Stimulated activated CD8-positive, alpha-beta memory T cell treated with anti-CD3 and anti-CD28 coated beads, Interleukin-4, amount 100 ng/mL, for 48 hours (primary cell): ENCODE measurements around the gene NRXN2.

Experiments
- DNase-seq: peaks from one replicate; pipeline ENCODE4 v3.0.0-alpha.2; 2020

Gene NRXN2

DNA sequence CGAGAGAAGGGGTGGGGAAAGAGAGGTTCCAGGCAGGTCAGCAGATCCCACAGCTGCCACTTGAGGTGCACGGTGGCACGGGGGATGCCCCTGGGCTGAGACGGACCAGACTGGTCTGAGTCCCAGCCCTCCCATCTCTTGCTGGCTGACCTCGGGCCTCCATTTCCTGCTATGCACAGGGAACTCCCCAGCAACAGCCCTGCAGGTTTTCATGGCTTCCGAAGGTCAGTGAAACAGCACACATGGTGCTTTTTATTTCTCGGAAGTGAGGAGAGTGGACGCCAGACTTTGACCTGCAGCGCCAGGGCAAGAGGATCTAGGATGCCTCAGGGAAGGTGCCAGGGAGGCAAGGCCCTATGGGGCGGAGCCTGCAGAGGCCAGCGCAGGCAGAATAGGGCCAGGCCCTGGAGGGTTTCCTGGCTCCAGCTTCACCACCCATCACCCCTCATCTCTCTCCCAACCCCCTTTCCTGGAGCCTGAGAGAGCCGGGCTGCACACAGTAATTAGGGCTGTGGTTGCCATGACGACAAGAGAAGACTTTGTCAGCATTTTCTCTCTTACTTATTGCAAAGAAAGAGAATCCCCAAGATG lies 102.5 kb downstream of the NRXN2 start:
- no peak for DNase-seq

DNA sequence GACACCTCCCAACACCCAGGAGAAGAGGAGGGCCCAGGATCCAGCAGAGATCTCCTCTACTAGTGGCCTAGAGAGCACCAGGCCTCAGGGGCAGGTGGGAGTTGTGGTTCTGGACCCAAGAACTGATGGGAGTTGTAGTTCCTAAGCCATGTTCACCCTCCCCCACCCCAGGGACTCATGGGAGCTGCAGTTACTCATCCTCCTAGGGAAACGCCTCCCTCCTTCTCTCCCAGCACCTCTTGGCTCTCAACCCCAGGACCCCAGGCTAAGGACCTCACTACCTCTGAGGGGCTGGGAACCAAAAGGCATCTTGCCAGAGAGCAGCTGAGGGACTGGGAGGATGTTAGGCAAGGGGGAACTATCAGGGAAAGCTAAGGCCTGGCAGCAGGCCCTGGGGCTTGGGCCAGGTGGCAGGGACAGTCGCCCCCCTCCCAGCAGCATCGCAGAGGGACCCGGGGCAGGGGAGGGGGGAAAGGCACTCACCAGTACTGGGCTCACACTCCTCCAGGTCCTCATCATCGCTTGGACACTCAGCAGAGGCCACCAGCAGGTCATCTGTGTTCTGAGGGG lies 103.1 kb downstream of the NRXN2 start:
- DNase-seq = peak; percentile 30

DNA sequence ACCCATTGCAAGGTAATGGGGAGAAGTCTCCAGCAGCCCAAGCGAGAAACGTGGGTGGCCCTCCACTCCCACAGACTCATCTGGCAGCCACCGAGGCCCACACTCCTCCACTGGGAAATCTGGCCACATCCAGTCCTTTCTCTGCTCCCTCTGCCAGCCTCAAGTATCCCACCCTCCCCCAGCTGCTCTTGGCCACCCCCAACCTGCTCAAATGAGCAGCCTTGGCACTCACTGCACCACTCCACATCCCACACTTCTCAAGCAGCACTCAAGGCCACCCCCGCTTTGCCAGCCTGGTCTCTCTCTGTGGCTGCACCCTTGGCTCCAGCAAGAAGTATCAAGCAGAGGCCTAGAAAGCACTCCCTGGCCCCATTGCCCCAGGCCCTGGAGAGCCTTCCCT lies 103.8 kb downstream of the NRXN2 start:
- DNase-seq = no peak

DNA sequence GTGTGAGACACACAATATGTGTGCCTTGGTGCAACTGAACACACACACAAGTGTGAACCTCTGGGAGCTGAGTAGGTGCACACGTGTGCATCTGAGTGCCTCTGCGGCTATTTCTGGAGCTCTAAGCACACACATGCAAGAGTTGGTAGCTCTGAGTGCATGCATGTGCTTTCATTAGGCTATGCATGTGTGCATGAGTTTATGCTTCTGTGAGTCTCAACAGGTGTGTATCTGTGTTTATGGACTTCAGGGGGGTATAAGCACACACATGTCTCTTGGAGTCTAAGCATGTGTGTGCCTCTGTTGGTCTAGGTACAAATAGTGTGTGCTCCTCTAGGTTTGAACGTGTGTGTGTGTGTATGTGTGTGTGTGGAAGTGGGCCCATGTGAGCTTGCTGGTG lies 106.2 kb downstream of the NRXN2 start:
- DNase-seq = no peak

DNA sequence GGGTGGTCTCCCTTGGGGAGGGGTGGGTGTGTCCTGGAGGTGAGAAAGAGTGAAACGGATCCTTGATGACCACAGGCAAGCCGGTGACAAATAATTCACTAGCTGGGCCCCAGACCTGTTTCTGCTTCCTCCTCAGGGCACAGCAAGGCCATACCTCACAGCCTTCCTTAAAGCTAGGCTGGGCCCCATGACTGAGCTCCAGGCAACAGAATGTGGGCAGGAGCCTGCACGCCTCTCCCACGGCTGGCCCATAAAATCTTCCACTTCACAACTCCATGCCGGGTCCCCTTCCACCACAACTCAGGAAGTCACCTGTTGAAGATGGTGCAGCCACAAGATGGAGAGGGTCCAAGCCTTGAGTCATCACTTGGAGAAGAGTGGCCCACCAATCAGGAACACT lies 108.1 kb downstream of the NRXN2 start:
- no peak for DNase-seq

DNA sequence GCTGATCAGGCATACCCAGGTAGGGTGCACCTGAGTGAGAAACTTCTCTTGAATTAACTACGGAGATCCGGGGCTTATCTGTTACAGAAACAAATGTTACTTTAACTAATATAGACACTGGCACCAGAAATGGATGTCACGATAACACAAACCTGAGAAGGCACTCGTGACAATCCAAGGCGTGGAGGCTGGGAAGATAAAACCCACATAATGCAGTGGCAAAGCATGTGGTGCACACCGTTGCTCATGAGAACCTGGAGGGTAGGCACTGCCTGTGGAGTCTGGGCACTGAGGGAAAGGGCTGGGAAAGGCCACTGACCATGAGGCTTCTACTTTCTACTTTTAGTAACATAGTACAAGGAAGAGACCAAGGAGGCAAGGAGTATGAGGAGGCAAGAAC lies 109.3 kb downstream of the NRXN2 start:
- no peak for DNase-seq

DNA sequence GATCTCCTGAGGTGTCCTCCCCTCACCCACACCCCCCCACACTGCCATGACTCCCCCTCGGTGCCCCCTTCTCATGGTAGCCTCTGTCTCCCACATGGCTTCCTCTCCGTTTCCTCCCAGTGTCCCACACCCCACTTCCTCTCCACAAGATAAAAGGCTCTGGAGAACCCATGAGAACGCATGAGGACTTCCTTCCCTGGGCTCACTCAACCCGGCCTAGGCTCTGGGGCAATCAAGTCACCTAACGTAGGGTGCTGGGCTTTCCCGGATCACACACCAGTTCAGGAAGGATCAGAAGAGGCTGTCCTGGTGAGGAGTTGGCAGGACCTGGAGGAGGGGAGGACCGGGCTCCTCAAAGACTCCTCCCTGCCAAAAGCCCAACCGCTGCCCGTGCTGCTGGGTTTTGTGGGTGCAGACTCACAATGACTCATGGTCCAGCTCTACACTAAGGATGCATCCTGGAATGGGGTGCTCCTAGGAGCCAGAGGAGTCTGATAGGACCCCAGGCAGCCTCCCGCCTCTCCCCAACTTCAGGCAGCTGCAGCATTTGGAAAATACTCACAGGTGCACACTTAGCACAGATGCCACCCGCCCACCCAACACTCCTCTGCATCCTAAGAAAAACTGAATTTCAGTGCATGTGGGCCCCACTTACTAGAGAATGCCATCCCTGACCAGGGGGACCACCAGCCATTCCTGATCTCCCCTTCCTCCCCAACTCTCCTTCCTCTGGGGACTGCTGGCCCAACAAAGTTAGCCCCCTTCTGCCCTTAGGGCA lies 110.9 kb downstream of the NRXN2 start:
- no peak for DNase-seq

DNA sequence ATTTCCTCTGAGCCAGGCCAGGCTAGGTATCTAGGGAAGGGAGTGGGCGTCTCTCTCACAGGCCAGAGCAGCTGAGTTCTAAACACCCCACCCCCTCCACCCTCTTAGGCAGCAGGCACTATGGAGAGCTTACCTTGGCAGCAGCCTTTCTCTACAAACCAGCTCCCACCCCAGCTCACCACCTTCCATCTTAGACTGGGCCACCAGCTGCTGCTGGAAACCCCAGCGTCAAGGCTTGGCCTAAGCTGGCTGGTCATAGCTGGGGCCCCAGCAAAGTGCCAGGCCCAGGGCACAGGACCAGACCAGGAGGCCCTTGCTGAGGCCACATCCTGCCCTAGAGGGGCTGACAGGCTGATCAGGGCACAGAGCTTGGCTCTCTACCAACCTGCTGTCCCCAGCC lies 111.8 kb downstream of the NRXN2 start:
- no peak for DNase-seq

DNA sequence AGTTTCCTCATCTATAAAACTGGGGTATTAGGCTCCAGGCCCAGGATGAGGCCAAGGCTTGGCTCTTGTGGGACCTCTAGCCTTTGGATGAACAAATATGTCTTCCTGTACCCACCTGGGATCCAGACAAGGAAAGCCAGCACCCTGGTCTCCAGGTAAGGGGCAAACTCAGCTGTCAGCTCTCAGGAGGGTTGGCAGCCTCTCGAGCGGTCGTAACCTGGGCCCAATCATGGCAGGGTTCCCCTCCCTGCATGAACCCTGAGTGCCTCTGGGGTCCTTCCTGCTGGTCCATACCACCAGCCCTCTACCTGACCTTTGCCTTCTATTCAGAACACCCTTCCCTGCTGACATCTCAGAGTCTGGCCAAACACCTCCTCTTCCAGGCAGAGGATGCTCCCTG lies 112.4 kb downstream of the NRXN2 start:
- DNase-seq = no peak

DNA sequence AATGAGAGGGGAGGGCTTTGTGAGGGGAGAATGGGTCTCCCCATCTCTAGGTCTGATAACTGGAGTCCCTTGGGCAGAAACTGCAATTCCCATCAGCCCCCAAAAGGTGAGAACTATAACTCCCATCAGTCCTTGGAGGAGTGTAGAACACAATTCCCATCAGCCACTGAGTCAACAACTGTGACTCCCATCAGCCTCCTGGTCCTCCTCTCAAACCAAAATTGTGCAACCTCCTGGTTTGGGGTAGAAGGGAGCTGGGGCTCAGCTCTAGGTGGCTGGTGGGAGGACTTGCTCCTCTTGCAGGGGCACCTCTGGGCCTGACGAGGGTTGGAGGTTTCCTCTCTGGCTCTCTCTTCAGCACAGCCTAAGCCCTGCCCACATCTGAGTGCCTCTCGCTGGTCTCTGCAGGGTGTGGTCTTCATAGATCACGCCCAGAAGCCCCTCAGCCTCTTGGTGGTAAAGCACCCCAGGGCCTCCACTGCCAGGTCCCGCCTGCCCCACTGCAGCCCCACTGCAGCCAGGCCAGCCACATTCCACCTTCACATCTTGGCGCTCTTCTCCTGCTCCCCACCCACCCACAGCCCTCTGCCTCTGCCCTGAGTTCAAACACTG lies 113.5 kb downstream of the NRXN2 start:
- DNase-seq = no peak

DNA sequence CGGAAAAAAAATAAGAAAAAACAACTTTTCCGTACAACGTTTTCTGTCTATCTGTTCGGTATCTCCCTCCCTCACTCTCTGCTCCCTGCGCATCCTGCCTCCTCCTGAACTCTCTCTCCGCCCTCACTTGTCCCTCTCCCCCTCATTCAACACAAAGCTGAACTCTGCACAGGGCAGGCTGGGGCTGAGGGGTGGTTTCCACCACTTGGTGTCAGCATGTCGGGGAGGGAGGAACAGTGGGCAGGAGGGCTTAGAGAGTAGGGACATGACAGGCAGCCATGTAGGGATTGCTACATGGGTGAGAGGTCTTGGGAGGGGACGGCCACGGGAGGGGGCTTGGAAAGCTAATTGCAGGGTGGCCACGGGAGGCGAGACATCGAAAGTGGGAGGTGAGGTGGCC lies 114.4 kb downstream of the NRXN2 start:
- no peak for DNase-seq

DNA sequence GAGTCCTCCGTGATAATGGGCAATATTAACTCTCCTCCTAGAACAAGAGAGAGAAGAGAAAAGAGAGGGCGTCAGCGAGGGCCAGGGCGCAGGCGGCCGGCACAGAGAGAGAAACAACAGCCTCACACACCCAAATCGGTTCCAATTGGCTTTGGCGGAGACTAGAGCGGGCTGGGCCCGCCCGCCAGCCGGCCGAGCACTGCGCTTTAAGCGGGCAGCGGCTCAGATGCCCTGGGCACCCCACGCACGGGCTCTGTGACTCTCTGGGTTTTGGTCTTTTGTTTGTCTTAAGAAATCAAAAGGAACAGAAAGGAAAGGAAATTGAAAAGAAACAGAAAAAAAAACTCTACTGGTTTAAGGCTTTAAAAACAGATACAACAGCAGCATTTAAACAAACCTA lies 115.0 kb downstream of the NRXN2 start:
- no peak for DNase-seq

DNA sequence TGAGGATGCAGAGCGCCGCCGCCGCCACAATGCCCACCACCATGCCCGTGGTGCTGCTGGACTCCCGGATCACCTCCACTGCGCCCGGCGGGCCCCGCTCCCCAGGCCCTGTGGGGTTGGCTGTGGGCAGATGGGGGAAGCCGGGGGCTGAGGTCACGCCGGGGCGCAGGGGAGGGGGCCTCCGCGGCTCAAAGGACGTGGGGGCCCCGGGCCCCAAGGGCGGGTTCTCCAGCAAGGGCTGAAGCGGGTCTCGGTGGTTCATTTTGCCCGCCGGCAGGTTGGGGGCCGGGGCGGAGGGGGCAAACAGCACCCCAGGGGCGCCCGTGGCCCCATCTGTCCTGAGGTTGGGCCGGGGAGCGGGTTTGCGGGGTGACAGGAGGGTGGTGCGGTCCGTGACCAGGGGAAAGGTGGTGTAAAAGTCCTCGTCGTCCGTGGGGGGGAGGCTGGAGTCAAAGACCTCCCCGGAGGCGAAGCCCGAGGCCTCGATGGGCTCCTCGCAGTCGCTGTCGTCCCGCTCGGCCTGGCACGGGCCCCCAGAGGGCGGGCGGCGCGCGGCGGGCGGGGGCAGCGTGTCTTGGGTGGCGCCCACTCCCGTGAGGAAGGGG lies 115.5 kb downstream of the NRXN2 start:
- DNase-seq = no peak

DNA sequence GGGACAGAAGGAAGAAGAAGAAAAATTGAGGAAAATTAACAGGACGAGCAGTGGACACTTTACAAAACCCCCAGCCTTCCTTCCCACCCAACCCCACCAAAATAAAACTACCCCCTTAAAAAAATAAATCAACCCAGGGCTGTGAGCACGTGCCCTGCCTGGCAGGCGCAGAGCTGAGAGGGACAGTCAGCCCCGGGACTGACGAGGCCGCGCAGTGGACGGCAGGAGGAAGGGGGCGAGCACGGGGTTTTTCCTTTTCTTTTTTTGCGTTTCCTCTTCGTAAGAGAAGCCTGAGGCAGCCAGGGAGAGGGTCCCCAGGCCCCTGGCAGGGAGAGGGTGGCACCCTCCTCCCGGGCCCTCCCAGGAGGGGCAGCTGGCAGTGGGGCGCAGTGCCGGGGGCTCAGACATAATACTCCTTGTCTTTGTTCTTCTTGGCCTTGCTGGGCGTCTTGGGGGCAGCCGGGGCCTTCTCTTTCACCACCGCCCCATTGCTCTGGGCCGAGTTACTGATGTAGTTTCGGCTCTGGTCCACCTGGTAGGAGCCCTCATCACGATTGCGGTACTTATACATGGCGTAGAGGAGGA lies 116.1 kb downstream of the NRXN2 start:
- no peak for DNase-seq

DNA sequence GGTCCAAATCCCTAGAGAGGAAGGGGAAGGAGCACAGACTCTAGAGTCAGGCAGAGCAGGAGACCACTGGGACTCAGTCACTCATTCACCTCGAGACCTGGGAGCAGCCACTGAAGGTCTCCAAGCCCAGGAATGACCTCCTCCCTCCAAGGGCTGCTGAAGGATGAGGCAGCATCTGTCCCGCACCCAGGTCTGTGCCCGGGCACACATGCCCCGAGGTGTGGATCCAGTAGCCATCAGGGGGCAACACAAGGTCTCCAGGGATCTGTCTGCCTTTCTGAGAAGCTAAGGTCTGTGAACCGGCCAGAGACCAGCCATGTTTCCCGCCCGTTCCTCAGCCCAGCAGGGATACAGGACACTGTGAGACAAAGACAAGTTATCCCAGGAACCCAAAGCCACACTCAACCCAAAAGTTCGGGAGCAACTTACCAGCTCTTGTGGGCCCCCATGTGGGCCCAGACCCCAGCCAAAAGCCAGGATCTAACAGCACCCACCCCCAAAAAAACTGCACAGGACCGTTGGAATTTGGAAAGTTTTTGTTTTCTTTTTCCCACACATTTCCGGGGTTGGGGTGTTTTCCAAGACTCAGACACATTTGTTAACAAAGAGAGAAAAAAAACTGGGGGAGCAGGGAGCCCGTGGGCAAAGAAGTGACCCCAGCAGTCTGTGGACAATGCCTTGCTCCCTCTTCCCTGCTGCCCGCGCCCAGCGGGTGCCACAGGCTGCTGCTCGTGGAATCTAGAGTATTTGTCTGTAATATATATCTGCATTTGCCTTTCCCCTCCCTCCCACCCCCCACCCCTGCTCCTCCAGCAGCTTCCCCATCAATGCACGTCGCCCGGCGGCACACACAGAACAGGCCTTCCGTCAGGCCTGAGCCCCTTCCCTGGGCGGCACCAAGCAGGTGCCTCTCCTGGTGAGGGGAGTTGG lies 117.1 kb downstream of the NRXN2 start:
- no peak for DNase-seq

DNA sequence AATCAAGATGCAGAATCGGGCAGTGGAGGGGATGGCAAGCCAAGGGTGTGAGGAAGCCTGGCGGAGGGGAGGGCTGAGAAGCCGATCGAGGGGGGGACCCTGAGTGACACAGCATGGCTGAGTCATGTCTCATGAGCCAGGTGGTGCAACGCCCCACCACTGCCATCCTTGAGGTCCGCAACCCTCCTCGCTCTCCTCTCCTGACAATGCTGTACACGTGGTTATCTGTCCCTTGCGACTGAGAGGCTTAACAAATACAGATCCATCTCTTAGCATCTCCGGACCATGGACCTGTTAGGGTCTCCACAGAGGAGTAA lies 117.8 kb downstream of the NRXN2 start:
- no peak for DNase-seq

DNA sequence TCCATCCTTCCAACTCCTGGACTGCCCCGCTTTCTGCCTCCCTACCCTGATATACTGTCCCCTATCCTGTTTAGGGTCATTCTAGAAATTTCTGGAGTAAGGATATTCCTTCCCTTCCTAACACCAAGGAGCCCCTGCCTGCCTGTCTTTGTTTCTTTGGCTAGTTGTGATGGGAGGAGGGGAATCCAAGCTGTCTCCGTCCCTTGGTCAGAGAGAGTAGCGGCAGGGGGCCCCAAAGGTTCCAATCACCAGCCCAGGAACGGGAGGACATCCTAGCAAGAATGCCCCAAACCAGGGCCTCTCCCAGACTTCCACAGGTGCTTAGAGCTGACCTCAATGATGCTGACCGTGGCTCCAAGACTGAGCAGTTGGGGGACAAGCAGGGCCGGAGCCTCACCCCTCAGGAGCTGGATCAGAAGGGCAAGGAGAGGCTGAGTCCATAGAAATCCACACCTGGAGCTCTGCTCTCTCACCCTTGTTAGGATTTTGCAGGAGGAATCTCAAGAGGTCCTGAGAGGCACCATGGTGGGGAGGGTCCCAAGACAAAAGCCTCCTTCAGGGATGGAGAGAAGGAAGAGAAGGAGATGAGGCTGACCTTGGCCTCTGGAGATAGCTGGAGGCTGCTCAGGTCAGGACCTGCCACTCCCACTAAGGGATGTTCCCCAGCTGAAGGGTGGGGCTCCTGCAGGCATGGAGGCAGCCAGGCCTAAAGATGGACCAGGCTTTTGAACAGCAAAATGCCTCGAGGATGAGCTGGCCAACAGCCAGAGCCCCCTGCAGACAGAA lies 118.3 kb downstream of the NRXN2 start:
- DNase-seq = no peak

DNA sequence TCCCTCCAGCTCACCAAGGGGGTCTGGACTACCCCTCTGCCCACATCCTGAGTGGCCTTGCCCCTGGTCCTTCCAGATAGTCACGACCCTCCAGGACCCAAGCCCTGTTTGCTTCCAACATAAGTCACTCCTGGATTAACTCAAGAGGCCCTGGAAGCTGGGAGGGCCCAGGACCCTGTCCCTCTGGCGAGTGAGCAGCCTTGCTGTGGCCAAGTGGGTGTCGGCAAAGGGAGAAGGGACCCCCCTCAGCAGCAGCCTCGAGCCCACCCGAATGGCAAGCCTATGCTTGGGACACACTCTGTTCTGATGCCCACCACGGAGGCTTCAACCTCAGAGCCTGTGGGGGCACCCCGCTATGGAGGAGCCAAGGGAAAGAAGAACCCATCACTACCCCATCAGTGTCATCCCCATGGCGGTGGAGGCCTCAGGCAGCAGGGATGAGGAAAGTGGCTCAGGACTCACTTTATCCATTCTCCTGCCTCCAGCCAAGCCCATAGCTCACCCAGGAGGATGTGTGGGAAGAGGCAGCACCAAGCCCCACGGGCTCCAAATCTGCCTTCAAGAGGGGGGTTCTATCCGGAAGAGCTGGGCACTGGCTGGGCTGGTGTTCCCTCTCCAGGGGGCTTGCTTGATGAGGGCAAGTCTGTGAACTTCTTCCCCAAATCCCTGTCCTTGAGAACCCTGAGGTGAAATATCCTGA lies 119.4 kb downstream of the NRXN2 start:
- no peak for DNase-seq

DNA sequence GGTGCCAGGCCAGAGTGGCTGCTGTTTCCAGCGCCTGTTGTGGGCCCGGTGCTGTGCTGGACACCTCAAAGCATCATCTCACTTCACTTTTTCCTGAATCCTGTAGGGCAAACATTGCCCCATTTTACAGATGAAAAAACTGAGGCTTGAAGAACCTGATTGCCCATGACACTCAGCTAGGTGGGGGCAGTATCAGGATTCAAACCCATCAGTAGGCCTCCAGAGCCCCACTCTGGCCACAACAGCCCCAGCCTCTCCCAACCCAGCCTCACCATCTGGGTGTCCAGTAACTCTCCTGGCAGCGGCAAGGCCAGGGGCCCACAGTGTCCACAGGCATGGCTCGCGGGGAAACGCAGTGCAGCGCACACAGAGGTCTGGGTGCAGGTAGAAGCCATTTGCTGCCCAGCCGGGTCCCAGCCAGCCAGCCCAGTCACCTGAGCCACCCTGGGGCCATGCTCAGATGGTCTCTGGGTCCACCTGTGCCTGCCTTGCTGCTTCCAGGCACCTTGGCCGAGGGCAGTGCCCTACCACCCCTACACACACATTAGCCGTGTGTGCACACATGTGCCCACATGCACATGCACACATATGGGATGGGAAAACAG lies 120.4 kb downstream of the NRXN2 start:
- DNase-seq = no peak
